ENCODE data around the gene MIXL1.

DNA sequence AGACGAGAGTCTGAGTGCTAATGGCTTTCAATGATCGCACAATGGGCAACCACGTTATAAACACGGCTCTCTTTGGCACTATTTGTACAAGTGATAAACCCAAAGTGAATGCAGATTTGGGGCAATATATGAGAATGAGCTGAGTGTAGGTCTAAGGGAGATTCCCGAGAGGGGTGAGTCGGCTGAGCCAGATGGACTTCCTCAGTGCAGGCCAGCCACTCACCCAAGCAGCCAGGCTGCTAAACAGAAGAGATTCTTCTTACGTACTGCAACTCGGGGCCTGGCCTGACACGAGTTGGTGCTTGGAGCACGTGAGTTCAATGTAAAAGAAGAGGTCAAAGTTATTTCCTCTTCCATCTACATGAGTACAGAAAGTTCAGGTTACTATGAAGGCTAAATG, 6.2 kb upstream of the MIXL1 start:
- no peak for TF ChIP-seq EZH2phosphoT487 (IDR thresholded peaks at IDR 0.05; ENCODE audit: insufficient read depth, low read depth)
- no peak for TF ChIP-seq EZH2 (IDR thresholded peaks at IDR 0.05; ENCODE audit: insufficient read depth, poor library complexity, severe bottlenecking)
